ENCODE measurements around the gene TUBA3E.
A peak's percentile ranks its signal among the peaks of the same experiment; 100 is the strongest.
"Not testable (repeated sequence)": the region's sequence is repeated elsewhere in the genome, so short reads cannot be mapped to it uniquely, and the experiment has no call there.

The TUBA3E gene

DNA sequence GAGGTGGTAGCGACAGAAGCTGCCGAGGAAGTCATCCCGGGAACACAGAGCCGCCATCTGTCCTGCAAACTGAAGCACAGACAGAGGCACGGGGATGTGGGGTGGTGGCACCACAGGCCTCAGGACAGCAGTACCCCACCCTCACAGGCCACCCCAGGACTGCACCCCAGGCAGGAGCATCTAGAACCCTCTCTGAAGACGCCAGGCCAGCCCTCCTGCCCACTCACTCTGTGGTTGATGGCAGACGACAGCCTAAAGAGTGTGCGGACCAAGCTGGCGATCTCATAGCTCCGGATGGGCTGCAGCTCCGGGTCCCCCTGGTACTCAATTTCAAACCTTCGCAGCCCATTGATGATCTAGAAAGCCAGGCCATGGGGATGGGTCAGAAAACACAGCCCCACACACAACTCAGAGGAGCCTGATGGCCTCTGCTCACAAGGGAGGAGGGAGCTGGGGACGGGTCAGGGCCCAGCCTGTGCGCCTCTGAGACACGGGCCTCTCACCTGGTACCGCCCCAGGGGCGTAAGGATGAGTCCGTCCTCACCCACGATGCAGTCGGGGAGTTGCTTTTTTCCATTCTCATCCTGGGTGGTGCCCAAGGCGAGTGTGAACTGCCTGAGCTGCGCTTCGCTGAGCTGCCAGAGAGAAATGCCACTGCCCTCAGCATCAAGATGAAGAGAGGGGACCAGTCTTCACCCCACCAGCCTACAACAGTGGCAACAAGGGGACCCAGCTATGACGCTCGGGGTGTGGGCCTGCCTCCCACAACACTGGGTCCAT is 45.2 kb downstream of the TUBA3E start:
- DNase-seq (ENCODE audit: low read depth): no peak
- TF ChIP-seq, protein P1, sequence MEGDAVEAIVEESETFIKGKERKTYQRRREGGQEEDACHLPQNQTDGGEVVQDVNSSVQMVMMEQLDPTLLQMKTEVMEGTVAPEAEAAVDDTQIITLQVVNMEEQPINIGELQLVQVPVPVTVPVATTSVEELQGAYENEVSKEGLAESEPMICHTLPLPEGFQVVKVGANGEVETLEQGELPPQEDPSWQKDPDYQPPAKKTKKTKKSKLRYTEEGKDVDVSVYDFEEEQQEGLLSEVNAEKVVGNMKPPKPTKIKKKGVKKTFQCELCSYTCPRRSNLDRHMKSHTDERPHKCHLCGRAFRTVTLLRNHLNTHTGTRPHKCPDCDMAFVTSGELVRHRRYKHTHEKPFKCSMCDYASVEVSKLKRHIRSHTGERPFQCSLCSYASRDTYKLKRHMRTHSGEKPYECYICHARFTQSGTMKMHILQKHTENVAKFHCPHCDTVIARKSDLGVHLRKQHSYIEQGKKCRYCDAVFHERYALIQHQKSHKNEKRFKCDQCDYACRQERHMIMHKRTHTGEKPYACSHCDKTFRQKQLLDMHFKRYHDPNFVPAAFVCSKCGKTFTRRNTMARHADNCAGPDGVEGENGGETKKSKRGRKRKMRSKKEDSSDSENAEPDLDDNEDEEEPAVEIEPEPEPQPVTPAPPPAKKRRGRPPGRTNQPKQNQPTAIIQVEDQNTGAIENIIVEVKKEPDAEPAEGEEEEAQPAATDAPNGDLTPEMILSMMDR (IDR thresholded peaks at IDR 0.05; ENCODE audit: low read length, missing control alignments): no peak
- no peak overlapping the region for H3K4me3 ChIP-seq (replicated peaks; ENCODE audit: low read depth, low read length)

DNA sequence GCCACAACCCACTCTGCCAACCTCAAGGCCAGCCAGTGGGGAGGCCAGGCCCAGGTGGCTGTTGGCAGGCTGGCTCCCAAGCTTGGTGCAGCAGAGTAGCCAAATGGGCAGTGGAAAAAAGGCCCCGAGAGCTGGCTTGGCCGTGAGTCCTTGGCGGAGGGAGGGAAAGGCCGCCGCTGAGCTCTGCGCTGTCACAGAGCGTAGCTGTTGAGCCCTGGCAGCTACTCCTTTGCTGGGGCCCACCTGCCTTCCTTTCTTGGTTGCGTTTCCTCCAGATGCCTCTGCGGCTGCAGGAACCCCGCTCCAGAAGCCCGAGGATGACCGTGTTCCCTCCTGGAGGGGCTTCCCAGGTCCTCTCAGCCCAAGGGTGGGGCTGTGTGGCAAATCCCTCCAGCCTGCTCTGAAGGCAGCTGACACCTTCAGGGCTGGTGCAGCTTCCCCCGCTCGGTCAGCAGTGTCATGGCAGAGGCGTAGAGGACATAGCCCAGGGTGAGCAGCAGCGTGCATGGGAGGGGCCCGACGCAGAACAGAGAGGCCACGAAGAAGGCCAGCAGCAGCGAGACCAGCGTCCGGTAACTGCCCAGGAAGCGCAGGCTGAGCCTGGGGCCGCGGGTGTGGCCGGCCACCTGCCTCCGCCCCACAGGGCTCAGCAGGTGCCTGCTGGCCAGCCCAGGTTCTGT is 46.0 kb downstream of the TUBA3E start:
- not testable (repeated sequence) for DNase-seq (ENCODE audit: low read depth)

DNA sequence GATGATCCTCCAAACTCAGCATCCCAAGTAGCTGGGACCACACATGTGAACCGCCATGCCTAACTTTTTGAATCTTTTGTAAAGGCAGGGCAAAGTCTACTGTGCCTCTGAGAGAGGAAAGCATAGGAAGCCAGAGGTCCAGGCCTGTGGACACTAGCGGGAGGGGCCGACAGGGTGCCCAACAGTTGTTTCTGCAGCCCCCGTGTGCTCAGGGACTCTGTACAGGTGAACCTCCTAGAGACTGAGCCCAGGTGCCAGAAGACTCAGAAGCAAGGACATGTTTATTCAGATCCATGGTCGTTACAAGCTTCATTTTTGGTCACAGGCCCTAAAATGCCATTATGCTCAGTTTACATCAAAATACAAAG is 47.1 kb downstream of the TUBA3E start:
- DNase-seq (ENCODE audit: low read depth); H3K4me3 ChIP-seq (replicated peaks; ENCODE audit: low read depth, low read length): not testable (repeated sequence)

More for the DNA sequence above, 46.0 kb downstream of the TUBA3E start:
- H3K4me3 ChIP-seq (replicated peaks; ENCODE audit: low read depth, low read length): not testable (repeated sequence)

DNA sequence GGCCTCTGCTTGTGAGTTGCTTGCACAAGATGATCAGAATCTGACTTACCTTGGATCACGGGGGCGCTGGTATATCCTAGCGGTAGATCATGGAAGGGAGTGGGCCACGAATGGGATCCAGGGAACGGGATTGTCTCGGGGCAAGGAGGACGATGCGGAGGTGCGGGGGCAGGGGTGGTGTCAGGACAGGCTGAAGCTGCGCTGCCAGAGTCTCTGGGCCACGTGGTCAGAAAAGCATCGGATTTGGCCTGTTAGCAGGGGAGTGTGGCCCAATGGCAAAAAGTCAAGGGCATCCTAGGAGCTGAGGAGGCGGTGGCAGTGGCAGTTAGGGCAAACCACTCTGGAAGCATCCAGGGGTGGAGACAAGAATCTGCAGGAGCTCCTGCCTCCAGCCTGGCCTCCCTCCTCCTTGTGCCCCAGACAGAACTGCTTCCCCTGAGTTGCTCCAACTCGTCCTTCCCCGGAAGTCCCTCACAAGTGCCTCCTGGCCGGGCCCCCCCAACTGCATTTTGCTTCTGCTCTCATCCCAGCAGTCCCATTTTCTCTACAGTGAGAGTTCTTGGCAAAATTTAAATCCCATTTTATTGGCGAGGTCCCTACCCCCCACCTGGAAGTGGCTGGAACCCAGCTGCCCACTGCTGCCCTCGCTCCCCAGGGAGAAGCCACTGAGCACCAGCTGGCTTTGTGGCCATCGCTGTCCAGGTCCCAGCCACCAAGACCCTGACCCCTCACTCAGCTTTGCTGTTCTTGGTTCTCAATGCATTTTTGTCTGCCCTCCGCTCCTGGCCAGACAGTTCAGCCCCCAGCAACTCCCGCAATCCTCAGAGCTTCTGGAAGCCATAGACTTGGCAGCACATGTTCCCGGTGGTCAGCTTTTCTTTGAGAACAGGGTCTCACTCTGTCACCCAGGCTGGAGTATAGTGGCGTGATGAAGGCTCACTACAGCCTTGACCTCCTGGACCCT is 47.8 kb downstream of the TUBA3E start:
- H3K4me3 ChIP-seq (replicated peaks; ENCODE audit: low read depth, low read length): no peak overlapping the region
- no peak for DNase-seq (ENCODE audit: low read depth)
- TF ChIP-seq, protein P1 (IDR thresholded peaks at IDR 0.05; ENCODE audit: low read length, missing control alignments): no peak

DNA sequence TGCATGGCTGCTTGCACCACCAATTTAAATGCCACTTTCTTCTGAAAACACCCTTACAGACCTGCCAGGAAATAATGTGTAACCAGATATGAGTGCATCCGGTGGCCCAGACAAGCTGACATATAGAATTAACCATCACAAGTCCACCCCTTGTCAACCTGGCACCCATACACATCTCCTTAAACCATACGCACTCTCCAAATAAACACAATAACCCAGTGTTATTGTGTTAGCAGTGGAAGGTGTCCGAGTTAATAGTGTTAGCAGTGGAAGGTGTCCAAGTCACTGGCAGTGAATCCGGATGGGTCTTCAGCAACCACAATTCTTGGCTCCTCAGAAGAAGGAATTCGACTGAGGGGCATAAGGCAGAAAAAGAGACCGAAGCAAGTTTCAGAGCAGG is 49.7 kb downstream of the TUBA3E start:
- DNase-seq (ENCODE audit: low read depth); H3K4me3 ChIP-seq (replicated peaks; ENCODE audit: low read depth, low read length): not testable (repeated sequence)

DNA sequence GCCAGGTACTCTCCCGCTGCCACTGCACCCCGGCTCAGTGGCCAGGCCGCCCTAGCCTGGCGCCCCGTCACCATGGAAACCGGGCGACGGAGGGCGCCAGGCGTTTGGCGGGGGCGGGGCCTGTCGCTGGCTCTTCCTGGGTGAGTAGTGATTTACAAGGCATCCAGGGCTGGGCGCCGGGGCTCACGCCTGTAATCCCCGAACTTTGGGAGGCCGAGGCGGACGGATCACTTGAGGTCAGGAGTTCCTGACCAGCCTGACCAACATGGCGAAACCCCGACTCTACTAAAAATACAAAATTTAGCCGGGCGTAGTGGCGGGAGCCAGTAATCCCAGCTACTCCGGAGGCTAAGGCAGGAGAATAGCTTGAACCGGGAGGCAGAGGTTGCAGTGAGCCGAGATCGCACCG is 53.2 kb downstream of the TUBA3E start, which contains the start of gene CCDC74B:
Gene CCDC74B (minus strand): TSS at position 107 of the 409 bp plus-strand sequence. CDS start 116 bp downstream, outside the sequence.
- H3K4me3 ChIP-seq (replicated peaks; ENCODE audit: low read depth, low read length): peak within 1 kb of the TSS; percentile 44
- peak; percentile 23 for DNase-seq (ENCODE audit: low read depth)

DNA sequence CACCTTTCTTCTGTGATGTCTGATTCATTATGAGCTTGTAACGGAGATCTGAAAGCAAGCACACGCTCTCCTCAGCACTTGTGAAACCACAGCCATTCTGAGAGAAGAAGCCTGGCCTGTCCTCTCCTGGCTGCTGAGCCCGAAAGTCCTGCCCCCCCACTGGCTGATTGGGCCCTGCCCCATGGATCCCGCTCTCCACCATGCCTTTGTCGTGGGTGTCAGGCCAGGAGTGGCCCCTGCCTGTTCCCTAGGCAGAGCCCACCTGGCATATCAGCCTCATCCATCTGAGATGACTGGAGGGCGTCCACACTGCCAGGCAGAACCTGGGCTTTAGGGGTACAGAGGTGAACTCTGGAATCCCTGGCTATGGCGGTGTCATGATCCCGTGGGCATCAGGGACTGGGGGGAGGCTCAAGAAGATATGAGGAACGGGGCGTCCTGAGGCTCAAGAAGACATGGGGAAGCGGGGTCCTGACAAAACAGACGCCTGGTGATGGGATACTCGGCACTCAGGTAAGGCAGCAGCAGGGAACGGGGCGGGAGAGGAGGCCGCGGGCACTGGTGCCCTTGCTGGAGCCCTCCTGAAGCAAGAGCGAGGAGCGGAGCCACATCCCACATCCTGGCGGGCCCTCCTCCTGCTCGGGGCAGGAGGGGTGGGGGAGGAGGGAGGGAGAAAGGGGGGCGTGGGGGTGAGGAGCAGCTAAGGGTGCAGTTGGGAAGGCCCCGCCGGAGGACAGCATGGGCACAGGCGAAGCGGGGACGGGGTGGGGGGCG is 54.8 kb downstream of the TUBA3E start:
- peak; percentile 9 for DNase-seq (ENCODE audit: low read depth)
- peak overlapping the region; percentile 30 for H3K4me3 ChIP-seq (replicated peaks; ENCODE audit: low read depth, low read length)

DNA sequence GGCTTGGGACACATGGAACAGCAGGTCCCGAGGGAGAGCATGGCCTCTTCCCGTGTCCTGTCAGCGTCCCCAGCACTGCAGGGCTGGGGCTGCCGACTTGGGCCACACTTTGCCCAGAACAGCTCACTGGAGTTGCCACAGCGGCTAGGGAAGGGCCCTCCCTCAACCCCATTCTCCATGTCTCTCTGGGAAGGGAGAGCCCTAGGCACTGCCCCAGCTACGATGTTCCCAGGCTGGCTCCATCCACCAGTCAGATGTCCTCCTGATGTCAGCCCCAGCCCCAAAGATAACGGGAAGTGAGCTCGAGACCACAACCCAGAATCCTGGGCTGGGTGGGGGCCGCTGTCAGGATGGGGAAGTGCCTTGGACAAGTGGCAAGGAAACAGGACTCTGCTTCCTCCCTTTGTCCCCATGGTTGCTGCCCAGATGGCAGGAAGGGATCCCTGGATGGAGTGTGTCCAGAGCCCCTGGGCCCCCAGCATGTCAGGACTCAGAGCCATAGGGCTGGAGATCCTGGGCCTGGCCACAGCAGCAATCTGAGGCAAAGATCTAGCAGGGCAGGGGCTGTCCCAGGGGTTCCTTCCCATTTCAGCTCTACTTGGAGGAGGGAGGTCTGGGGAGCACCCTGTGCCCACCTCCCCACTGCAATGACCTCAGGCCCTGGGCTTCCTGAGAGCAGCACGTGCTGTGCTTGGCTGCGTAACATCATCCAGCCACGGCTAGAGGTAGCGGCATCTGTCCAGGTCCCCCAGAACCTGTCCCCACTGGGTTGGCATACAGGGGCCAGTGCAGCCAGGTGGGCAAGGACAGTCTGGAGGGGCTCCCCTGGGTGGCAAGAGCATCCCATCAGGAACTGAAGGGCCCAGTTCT is 55.6 kb downstream of the TUBA3E start:
- not testable (repeated sequence) for H3K4me3 ChIP-seq (replicated peaks; ENCODE audit: low read depth, low read length); DNase-seq (ENCODE audit: low read depth)

All from fibroblast of pulmonary artery (primary cell).